NK-92 treated with Interleukin-12 subunit alpha and Interleukin-12 subunit beta, amount 100 ng/mL, for 24 hours (cell line): Measurements from ENCODE around the gene HERC2.
"Not testable (repeated sequence)": the region's sequence is repeated elsewhere in the genome, so short reads cannot be mapped to it uniquely, and the experiment has no call there.

ENCODE experiments used
- DNase-seq: peaks from one replicate; lab custom pipeline; 2025; lab: John Stamatoyannopoulos, UW

The HERC2 gene, protein sequence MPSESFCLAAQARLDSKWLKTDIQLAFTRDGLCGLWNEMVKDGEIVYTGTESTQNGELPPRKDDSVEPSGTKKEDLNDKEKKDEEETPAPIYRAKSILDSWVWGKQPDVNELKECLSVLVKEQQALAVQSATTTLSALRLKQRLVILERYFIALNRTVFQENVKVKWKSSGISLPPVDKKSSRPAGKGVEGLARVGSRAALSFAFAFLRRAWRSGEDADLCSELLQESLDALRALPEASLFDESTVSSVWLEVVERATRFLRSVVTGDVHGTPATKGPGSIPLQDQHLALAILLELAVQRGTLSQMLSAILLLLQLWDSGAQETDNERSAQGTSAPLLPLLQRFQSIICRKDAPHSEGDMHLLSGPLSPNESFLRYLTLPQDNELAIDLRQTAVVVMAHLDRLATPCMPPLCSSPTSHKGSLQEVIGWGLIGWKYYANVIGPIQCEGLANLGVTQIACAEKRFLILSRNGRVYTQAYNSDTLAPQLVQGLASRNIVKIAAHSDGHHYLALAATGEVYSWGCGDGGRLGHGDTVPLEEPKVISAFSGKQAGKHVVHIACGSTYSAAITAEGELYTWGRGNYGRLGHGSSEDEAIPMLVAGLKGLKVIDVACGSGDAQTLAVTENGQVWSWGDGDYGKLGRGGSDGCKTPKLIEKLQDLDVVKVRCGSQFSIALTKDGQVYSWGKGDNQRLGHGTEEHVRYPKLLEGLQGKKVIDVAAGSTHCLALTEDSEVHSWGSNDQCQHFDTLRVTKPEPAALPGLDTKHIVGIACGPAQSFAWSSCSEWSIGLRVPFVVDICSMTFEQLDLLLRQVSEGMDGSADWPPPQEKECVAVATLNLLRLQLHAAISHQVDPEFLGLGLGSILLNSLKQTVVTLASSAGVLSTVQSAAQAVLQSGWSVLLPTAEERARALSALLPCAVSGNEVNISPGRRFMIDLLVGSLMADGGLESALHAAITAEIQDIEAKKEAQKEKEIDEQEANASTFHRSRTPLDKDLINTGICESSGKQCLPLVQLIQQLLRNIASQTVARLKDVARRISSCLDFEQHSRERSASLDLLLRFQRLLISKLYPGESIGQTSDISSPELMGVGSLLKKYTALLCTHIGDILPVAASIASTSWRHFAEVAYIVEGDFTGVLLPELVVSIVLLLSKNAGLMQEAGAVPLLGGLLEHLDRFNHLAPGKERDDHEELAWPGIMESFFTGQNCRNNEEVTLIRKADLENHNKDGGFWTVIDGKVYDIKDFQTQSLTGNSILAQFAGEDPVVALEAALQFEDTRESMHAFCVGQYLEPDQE (N-terminal part only)

DNA sequence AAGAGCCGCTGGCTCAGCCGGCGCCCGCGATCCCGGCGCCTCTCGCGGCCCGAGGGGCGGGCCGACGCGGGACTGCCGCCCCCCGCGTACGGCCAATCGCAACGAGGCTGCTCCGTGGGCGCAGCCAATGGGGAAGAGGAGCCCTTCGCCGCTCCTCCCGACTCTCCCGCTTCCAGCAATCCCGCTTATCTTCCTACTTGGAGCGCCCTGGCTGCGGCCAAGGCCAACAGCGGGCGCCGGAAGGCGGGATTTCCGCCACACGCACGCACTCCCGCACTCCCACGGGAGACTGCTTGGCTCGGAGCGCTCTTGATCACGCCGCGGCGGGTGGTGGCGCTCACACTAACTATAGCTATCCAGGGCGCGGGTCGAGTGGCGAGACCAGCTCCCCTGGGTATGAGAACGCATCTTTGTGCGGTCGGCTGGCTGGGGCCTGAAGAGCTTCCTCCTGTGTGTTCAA, at the start of gene HERC2:
TSS of gene HERC2 (minus strand) at position 51 of the 460 bp plus-strand sequence. CDS start 746 bp downstream, outside the sequence.
- not testable (repeated sequence) for DNase-seq

DNA sequence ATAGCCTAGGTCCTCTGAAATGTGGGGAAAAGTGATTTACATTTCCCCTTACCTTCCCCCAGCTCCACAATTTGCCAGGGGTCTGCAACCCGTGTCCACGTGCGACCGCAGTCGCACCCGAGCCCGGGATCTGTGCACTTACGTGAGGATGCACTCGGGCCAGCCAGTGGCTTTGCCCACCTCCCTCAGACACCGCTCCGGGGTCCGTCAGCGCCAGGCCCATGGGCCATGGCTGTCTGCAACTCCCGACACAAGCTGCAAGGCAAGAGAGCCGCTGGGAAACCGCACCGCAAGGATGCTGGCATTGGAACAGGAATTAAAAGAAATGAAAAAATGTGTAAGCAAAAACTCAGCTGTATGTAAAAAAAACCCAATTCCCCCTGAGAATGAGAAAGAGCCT, 43.5 kb upstream of the HERC2 start:
- not testable (repeated sequence) for DNase-seq

DNA sequence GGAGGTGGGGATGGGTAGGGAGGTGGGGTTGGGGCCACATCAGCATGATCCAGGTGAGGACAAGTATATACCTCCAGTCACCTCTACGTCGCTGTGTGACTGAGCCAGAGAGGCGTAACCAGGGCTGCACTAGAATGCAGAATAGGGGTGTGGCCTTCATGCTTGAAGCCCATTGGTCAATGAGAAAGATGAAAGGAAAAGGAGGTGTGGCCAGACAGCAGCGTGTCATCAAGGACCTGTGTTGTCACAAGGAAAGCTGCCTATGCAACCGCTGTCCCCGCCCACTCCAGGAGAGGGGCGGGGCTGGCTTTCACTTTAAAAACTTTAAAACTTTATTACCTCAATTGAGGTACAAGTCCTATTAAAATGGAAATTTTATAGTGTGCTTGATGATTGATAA, 36.0 kb upstream of the HERC2 start, which contains the start of gene GOLGA6L24:
TSS of gene GOLGA6L24 (minus strand) at position 101 of the 400 bp plus-strand sequence. CDS start at position 40, 61 bp downstream.
- not testable (repeated sequence) for DNase-seq

DNA sequence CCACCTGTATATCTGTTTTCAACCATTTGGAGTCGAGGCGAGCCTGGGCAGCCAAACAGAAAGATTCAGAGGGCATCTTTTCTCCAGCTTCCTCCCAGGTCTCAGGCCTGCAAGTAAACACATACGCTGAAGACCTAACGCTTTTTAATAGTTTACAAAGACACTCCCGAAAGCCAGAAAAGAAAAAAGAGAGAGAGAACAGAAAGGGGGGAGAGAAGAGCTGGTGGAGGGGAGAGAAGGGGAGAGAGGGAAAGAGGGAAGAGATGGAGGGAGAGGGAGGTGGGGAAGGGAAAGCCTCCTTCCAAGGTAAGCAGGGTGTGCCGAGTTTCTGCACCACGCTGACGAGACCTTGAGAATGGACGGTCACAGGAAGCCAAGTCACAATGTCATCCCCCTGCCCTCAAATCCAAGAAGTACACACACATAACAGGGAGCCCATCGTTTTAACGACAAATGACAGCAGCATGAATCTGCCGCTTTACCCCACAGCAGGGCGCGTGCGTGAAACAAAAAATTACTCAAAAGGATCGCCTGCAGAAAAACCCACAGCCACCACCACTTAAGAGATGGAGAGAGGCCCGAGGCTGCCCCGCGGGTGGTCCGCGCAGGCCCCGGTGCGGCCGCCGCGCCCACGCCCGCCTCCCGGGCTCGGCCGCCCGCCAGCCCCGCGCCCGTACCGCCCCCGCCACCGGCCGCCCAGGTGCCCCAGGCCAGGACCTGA, 461 bp downstream of the HERC2 start:
- not testable (repeated sequence) for DNase-seq

DNA sequence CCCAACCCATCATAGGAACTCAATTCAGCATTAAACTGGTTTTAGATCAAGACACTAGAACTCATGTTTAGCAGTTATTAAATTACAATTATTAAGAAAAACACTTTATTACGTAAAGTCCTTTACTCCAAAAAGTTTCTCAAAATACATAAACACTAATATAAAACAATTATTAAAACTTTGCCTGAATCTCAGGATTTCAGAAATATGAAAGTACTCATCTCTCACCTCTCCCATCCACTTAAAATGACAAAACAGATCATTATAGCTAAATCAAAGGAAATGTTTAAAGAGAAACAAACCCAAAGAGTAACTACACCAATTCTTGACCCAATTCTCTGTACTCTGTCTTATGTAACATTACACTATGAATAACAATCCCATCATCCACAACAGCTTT, 2.3 kb downstream of the HERC2 start:
- DNase-seq, result not testable (repeated sequence)

DNA sequence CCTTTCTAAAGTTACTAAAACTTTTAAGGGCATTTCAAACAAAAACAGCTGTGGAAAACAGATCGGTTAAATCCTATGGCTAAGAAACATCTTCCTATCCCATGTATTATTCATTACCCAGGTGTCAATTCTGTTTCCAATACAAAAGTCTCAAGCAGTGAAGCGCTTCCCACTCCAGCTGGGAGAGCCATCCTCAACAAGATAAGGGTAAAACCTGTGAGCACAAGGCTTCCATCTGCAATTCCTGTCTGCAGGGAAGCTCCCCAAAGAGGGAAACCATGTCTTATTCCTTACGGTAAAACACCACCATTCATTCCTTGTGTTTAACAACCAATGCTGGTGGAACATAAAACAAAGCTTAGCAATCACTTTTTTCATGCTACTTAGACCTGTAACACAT, 3.2 kb downstream of the HERC2 start:
- DNase-seq, result not testable (repeated sequence)

DNA sequence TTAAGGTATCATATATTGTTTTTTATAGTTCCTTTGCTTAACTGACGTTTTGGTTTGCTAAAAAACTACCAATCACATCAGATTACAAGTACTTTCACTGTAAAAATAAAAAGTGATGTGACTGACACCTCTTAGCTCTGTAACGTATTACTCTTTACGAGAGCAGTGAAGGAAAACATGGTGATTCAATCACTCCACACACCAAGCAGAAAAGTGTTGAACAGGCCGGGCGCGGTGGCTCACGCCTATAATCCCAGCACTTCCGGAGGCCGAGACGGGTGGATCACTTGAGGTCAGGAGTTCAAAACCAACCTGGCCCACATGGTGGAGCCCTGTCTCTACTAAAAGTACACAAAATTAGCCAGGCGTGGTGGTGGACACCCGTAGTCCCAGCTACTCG, 3.9 kb downstream of the HERC2 start:
- DNase-seq, result not testable (repeated sequence)

DNA sequence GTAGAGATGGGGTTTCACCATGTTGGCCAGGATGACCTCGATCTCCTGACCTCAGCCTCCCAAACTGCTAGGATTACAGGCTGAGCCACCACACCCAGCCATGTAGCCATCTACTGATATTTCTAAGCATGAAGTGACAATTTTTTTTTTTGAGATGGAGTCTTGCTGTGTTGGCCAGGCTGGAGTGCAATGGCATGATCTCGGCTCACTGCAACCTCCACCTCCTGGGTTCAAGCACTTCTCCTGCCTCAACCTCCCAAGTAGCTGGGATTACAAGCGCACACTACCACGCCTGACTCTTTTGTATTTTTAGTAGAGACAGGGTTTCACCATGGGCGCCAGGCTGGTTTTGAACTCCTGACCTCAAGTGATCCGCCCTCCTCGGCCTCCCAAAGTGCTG, 5.0 kb downstream of the HERC2 start:
- not testable (repeated sequence) for DNase-seq

DNA sequence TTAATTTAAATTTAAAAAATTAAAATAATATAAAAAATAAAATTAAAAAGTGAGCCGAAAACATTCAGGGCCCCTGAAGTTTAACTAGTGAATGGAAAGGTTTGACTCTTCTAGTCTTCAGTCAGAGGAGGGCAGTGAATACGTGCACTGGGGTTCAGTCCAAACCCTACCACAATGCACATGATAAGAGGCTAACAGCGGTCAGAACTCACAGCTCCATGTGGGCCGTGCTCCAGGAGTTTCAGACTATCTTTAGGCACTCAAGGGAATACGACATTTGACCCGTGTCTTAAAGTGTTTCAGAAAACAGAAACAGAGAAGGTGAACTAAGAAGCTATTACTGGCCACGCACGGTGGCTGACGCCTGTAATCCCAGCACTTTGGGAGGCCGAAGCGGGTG, 11.5 kb downstream of the HERC2 start:
- DNase-seq, result not testable (repeated sequence)

DNA sequence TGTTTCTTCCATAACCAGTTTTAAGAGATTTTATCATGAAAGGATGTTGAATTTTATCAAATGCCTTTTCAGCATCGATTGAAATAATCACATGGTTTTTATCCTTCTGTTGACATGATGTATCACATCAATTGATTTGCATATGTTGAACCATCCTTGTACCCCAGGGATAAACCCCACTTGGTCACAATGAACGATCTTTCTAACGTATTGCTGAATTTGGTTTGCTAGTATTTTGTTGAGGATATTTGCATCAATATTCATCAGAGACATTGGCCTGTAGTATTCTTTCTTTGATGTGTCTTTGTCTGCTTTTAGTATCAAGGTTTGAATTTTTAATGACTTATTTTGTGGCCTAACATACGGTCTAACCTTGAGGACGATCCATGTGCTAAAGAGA, 13.3 kb downstream of the HERC2 start:
- not testable (repeated sequence) for DNase-seq

DNA sequence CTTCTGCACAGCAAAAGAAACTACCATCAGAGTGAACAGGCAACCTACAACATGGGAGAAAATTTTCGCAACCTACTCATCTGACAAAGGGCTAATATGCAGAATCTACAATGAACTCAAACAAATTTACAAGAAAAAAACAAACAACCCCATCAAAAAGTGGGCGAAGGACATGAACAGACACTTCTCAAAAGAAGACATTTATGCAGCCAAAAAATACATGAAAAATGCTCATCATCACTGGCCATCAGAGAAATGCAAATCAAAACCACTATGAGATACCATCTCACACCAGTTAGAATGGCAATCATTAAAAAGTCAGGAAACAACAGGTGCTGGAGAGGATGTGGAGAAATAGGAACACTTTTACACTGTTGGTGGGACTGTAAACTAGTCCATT, 16.3 kb downstream of the HERC2 start:
- DNase-seq, result not testable (repeated sequence)

DNA sequence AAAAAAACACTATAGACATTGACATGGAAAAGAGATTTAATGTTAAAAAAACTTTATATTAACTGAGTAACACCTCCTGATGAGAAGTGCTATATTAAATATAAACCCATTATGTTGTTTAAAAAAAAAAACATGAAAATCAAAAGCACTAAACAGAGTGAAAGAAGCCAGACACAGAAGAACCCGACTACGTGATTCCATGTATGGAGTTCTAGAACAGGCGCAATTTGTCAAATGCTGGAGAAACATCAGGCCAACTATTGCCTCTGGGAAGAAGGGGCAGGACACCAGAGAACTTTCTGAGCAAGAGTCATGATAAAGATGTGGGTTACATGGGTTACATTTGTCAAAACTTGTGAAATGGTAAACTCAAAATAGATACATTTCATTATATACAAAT, 24.5 kb downstream of the HERC2 start:
- not testable (repeated sequence) for DNase-seq

DNA sequence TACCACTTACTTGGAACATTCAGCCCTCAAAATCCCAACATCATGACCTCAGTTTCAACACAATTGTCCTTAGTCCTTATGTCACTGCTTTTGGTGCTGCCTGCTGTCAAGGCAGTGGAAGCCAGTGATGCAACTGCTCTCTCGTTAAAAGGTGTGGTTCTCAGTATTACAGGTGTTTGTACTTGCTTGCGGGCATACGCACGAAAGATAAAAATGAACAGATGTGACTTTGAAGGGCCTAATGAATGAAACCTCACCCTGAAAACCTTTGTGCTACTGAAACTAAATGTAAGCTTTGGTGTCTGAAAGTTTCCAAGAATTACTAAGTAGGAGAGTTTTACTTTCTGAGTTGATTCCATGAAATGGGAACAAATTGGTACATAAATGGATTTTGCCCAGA, 25.2 kb downstream of the HERC2 start:
- DNase-seq, result not testable (repeated sequence)

DNA sequence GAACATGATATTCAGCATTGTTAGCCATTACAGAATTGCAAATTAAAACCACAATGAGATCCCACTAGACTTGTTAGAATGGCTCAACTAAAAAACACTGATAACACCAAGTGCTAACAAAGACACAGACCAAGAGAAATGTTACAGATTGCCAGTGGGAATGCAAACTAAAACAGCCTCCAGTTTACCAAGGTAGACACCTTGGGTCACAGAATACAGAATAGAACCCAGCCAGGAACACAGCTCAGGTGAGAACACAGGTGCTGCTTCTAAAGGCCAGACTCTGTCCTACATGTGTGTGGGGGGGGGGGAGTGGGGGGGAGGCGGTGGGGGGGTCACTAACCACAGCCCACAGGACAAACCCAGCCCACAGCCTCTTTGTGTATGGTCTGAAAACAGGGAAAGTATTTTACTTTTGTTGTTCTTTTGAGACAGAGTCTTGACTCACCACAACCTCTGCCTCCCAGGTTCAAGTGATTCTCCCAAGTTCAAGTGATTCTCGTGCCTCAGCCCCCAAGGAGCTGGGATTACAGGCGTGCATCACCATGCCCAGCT, 26.9 kb downstream of the HERC2 start:
- DNase-seq, result not testable (repeated sequence)

DNA sequence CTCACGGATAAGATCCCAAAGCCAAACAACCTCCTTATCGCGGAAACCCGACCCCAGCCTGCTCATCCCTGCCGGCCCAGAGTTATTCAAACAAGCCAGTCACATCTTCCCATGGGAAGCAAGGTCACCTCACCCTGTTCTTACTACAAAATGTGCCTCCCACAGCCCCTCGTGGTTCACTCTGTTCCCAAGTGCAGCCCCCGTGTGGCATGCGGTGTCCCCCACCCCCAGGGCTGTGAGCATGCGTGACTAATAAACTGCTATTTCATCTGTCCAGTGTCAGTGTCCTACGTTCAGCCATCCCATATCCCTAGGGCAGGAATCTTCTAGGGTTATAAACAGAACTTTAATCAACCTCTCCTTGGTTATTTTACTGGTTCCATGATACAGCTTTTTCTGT, 27.4 kb downstream of the HERC2 start:
- not testable (repeated sequence) for DNase-seq

DNA sequence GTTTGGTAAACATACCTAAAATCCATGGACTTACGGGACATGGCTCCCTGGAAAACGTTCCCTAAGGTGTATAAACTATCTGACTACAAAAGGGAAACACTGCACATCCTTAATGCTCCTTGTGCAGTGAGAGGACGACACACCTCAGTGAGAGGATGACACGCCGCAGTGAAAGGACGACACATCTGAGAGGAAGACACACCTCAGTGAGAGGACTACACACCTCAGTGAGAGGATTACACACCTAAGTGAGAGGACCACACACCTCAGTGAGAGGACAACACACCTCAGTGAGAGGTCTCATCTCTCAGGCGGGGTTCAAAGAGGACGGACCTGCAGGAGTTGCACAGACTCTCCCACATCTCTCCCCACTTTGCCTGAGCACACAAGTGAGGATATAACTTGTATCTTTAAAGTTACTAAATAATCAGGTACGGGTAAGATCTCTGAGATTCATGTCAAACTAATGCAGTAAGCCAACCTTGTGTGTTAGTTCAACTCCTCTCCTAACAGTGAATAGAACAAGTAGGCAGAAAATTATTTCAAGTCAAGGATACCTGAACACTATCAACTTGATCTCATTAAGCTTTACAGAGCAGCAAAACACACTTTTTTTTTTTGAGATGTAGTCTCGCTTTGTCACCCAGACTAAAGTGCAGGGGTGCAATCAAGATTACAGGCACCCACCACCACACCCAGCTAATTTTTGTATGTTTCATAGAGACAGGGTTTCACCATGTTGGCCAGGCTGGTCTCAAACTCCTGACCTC, 32.1 kb downstream of the HERC2 start:
- no peak for DNase-seq

DNA sequence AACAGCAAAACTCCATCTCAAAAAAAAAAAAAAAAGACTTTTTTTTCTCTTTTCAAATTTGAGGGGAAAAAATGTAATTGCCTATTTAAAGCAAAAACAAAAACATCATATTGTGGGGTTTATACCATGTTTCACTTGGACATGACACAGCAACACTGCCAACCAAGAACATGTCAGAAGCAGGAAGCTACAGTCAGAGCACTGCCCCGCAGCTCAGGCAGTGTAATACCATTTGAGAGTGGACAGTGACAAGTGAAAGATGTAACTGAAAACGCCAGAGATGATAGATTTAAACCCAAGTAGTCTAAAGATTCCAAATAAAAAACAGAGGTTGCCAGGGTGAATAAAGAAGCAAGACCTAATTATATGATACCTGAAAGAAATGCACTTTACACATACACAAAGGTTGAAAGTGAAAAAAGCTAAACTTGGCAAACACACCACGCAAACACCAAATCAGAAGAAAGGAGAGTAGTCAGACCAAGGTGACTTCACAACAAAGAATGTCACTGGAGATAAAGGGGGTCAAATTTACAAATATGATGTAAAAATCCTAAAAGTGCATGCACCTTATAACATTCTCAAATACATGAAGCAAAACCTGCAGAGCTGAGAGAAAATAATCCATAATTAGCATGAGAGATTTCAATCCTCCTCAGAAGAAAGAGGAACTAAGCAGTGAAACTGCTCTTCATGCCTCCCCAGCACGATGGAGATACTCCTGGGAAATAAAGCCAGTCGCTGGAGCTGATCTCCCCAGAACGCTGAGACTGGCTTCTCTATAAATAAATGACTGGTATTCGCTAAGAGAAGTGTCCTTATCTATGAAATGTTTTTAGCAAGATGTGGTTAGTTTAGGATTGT, 32.9 kb downstream of the HERC2 start:
- not testable (repeated sequence) for DNase-seq

DNA sequence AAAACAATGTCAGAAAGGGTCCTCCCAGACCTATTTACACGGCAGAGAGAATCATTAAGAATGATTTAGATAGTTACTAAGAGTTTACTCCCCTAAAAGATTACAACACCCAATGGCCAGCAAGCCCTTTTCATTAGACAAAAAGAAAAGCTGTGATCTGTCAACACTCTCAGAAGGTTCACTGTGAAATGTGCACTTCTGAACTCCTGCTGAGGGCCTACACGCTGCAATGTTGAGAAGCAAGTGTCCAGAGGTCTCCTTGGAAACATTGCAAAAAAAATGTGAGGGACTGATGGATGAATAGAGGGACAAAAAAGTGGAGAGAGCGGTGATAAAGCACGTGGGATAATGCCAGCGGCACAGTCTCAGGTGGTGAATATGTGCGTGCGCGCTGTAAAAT, 35.3 kb downstream of the HERC2 start:
- DNase-seq, result not testable (repeated sequence)

DNA sequence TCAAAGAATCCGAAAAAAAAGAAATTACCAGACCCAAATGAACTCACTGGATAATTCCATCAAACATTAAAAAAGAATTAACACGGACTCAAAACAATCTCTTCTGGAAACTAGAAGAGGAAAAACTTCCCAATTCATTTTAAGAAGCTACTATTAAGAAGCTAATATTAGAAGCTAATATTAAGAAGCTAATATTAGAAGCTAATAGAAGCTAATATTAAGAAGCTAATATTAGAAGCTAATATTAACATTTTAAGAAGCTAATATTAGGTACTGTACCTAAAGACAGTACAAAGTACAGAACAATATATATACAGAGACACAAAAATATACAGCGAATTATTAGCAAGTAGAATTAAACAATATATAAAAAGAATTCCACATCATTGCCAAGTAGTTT, 35.9 kb downstream of the HERC2 start:
- no peak for DNase-seq
